Effector CD8-positive, alpha-beta T cell (primary cell): ENCODE results near the gene ZBTB12.
A peak's percentile ranks its signal among the peaks of the same experiment; 100 is the strongest.
"Not testable (repeated sequence)": the region's sequence is repeated elsewhere in the genome, so short reads cannot be mapped to it uniquely, and the experiment has no call there.

Experiments used
- DNase-seq: peaks from one replicate; lab custom pipeline; 2025; lab: John Stamatoyannopoulos, UW

The ZBTB12 gene

GRCh38 chr6:31920811-31921210 is 18.9 kb upstream of the ZBTB12 start:
- no peak for DNase-seq

DNA sequence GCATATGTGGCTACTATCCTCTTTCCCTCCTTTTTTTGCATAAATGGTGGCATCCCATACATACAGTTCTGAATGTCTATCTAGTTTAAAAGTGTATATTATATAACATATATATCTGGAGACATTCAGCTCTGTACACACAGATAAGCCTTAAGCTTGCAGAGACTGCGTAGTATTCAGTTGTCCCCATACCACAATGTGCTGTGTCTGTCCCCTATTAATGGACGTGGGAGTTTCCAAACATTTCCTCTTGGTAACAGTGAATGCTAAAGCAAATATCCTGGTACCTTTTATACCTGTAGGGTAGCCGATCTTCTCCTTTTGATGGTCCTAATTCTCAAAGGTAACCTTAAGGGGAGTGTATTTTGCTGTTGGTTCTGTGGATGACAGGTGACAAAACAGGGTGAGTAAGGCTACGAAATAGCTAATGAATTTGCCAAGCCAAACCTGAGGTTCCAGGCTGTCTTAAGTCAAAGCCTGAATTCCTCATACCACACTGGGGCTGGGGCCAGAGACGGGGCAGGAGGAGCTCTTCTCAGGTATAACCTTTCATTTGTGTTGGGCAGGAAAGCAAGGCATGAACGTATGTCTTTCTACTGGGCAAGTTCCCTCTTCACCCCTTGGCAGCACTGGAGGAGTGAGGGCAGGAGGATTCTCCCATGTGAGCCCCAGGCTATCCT is 17.9 kb upstream of the ZBTB12 start:
- DNase-seq, result no peak

DNA sequence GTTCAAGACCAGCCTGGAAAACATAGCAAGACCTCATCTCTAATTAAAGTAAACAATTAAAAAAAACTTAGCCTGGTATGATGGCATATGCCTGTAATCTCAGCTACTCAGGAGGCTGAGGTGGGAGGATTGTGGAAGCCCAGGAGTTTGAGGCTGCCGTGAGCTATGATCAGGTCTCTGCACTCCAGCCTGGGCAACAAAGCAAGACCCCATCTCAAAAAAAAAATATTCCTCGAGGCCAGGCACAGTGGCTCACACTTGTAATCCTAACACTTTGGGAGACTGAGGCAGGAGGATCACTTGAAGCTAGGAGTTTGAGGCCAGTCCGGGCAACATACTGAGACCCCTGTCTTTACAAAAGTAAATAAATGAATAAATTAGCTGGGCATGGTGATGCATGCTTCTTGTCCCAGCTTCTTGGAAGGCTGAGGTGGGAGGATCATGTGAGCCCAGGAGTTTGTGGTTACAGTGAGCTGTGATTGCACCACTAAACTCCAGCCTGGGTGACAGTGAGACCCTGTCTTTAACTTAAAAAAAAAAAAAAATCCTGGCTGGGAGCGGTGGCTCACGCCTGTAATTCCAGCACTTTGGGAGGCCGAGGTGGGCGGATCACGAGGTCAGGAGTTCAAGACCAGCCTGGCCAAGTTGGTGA is 16.3 kb upstream of the ZBTB12 start:
- no peak for DNase-seq

DNA sequence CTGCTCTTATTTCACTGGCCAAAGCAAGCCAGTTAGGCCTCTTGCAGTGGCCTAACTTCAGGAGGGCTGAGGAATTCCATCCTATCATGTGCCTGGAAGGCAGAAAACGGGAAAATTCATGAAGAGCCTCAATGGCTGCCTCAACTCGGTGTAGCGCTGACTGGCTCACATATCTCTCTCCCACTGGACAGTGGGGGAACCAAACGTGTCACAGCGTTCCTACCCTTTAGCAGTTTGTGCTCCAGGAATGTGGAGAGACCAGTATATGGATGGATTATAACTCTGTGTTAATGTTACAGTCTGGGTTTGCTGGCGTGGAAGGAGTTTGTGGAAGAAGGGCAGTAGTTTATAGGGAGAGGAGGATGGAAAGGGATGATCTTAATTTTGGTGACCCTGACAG is 13.9 kb upstream of the ZBTB12 start:
- DNase-seq, result no peak

DNA sequence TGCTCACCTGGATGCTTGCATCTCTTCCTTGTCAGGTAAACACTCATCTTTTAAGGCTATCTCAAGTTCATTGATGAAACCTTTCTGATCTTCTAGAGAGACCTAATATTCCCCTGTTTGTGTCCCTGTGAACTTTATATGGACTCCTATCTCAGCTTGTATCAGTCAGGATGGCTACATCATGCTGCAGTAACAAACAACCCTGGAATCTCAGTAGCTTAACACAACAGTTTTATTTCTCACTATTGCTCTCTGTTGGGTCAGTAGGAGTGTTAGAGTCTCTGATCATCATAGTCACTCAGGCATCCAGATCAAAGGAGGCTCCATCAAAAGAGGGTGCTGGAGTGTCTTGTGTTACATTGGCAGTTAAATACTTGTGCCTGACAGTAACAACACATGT is 13.5 kb upstream of the ZBTB12 start:
- no peak for DNase-seq

DNA sequence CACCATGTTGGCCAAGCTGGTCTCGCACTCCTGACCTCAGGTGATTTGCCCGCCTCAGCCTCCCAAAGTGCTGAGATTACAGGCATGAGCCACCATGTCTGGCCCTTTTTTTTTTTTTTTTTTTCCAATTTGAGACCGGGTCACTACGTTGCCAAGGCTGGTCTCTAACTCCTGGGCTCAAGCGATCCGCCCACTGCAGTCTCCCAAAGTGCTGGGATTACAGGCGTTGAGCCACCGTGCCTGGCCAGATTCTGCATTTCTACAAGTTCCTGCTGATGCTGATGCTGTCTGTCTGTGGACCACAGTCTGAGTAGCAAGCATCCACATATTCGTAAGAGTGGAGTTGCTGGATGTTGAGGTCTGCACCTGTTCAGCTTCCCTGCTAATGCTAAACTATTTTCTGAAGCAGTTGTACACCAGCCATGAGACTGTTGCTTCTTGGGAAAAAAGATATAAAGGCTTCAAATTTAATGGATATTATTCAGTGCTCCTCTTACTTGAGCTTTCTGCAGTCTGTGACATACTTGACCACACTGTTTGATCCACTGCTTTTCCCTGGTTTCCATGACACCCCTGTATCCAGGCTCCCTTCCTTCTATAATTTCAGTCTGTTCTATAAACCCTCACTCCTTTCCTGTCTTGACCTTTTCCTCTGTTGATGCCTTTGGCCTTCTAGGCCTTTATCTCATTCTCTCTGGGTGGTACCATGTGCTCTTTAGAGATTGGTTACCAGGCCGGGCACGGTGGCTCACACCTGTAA is 10.1 kb upstream of the ZBTB12 start:
- no peak for DNase-seq

DNA sequence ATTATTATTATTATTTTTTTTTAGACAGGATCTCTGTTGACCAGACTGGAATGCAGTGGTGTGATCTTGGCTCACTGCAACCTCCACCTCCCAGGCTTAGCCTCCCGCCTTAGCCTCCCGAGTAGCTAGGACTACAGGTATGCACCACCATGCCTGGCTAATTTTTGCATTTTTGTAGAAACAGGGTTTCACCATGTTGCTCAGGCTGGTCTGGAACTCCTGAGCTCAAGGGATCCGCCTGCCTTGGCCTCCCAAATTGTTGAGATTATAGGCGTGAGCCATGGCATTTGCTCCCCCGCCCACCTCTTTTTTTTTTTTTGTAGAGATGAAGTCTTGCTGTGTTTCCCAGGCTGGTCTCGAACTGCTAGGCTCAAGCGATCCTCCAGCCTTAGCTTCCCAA is 7.4 kb upstream of the ZBTB12 start:
- not testable (repeated sequence) for DNase-seq

- DNase-seq, result no peak
These were observed 6.9 kb upstream of the ZBTB12 start for GRCh38 chr6:31908791-31909190.

DNA sequence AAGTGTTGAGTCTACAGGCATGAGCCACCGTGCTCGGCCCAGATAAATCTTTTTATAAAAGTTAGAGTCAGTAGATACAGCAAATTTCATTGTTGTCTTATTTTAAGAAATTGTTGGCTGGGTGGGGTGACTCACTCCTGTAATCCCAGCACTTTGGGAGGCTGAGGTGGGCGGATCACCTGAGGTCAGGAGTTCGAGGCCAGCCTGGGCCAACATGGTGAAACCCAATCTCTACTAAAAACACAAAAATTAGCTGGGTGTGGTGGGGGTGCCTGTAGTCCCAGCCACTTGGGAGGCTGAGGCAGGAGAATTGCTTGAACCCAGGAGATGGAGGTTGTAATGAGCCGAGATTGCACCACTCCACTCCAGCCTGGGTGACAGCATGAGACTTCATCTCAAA is 6.4 kb upstream of the ZBTB12 start:
- DNase-seq, result not testable (repeated sequence)

DNA sequence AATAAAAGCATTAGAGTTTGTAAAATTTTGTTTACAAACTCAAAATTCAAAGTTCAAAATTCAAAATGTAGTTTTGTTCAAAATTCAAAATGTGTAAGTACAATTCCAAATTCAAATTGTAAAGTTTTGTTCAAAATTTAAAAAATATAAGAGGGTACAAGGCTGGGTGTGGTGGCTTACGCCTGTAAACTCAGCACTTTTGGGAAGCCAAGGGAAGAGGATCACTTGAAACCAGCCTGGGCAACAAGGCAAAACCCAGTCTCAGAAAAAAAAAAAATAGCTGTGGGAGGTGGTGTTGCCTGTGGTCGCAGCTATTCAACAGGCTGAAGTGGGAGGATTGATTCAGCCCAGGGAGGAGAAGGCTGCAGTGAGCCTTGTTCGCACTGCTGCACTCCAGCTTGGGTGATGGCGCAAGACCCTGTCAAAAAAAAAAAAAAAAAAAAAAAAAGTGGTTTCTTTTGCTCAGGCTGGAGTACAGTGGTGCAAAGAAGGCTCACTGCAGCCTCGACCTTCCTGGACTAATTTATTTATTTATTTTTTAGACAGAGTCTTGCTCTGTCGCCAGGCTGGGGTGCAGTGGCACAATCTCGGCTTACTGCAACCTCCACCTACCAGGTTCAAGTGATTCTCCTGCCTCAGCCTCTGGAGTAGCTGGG is 5.4 kb upstream of the ZBTB12 start:
- DNase-seq, result no peak

DNA sequence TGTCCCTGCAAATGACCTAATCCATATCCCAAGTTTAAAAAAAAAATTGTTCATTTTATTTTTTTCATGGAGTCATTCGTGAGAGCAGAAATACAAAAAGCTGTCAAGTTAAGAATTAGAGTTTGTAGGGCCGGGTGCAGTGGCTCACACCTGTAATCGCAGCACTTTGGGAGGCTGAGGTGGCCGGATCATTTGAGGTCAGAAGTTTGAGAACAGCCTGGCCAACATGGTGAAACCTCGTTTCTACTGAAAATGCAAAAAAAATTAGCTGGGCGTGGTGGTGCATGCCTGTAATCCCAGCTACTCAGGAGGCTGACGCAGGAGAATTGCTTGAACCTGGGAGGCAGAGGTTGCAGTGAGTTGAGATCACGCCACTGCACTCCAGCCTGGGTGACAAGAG is 4.8 kb upstream of the ZBTB12 start:
- not testable (repeated sequence) for DNase-seq

GRCh38 chr6:31906122-31906521 is 4.2 kb upstream of the ZBTB12 start:
- DNase-seq, result no peak

DNA sequence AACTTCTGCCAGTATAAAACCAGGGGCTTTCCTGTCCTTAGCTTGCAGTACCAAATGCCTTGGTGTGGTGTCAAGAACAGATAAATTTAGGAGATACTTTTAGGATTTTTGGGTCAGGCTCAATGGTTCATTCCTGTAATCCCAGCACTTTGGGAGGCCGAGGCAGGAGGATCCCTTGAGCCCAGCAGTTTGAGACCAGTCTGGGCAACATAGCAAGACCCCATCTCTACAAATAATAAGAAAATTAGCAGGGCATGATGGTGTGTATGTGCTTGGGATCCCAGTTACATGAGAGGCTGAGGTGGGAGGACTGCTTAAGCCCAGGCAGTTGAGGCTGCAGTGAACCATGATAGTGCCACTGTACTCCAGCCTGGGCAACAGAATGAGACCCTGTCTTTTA is 3.2 kb upstream of the ZBTB12 start:
- no peak for DNase-seq

GRCh38 chr6:31903957-31904356 is 2.1 kb upstream of the ZBTB12 start:
- DNase-seq, result no peak

- DNase-seq, result no peak
These were observed 402 bp downstream of the ZBTB12 start for GRCh38 chr6:31901415-31901952.

DNA sequence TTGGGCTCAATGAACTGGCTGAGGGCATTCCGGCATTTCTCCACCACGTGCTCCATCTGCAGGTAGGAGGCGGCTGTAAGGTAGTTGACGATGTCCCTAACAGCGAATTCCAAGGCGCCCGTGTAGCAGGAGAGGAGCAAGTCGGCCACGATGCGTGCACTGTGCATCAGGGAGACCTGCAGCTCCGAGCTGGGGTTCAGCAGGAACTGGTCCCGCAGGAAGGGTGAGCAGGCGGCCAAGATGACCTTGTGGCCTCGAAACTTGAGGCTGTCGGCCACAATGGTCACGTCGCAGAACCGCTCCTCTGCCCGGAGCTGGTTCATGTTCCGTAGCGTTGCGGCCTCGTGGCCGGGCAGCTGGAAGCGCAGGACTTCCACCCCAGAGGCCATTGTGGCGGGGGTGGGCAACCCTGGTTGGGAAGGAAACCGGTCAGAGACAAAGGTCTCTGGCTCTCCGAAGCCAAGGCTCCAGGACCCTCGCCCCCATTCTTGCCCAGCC is 920 bp downstream of the ZBTB12 start:
- DNase-seq, result no peak

DNA sequence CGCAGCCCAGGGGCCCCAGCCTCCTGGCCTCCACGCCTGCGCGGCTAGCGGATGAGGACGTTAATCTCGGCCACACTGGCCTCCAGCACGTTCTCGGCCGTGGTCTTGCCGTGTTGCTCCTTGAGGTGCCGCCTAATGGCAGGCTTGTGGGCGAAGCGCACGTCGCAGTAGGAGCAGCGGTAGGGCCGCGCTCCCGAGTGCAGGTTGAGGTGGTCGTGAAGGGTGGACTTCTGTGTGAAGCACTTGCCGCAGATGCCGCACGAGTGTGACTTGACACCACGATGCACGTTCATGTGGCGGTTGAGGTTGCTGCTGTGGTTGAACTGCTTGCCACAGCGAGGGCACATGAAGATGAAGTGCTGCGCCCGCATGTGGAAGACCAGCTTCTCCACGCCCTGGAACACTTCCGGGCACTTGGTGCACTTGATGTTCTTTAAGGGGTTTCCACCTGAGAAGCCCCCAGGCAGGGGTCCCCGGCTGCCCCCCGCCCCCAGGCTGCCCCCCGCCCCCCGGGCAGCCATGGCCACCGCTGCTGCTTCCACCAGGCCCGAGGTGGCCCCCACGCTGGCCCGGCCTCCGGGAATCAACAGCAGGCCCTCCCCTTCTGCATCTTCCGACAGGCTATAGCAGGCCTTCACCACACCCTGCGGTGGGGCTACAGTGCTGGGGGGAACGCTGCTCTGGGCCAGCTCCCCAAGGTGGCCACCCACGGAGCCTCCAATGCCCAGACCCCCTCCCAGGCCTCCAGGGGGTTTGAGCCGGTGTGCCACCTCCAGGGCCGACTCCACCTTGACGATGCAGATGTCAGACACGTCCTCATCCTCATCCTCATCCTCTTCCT is 1.8 kb downstream of the ZBTB12 start:
- DNase-seq, result no peak

DNA sequence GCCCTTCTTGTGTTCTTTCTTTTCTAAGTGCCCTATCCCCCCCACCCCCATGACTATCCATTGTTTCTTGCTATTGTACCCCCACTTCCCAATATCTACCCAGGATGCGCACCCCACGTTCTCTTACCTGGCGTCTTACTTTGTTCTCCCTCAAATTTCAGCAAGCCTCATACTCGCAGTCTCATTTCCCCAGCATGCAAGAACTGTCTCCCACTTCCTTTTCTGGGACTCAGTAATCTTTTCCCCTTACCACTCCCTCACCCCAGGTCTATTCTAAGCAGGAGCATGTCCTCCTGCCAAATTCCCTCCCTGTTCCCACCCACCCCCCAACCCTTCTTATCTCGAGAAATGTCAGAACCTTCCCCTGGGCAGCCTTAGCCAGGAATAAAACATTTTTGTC is 2.7 kb downstream of the ZBTB12 start:
- DNase-seq, result no peak

GRCh38 chr6:31898383-31899011 is 3.4 kb downstream of the ZBTB12 start:
- DNase-seq, result no peak

DNA sequence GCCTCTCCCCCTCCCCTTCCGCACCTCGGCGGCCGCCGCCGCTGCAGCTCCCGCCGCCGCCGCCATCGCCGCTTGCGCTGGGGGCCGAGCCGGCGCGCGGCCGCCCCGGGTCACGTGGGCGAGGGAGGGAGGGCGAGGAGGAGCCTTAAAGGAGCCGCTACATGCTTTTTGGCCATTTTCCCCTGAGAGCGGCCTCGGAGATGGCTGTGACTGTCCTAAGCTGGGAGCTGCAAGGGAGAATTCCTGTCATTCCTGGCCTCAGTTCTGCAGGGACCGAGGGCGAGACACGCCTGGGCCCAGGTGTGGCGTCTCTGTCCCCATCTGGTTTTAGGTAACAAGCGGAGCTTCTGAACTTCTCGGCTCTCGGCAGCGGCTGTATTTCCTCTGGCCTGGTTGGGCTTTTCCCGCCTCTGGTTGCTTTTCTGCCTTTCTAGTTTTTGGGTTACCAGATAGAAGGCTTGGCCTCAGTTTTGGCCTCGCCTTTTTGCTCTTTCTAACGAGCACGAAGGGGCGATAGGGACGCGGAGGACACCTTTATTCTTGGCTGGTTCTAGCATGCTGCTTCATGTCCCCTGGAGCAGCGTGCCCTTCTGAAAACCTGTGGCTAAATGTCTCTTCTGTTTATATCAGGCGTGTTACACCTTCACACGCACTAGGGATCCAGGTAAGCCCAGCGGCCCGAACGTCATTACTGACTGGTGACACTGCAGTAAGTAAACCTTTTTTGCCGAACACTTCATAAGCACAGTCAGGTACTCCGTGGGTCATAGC is 4.1 kb downstream of the ZBTB12 start, which contains the start of gene EHMT2:
TSS of gene EHMT2 (minus strand) at position 87 of the 771 bp plus-strand sequence. CDS start at position 66, 21 bp downstream.
- peak; percentile 70 for DNase-seq
